Brain microvascular endothelial cell (primary cell): ENCODE measurements around the gene PLCG2.

Experiments
- DNase-seq: peaks from one replicate; pipeline ENCODE4 v3.0.0-alpha.2; 2020
- H3K27ac ChIP-seq: fragments of 250-450 bp; sonication (Bioruptor Pico); 2 replicates; pipeline ENCODE4 v1.5.1; 2020; ENCODE audit warnings: mild to moderate bottlenecking, moderate library complexity
- H3K27me3 ChIP-seq: fragments of 250-450 bp; sonication (Bioruptor Pico); replicated peaks from 2 replicates; pipeline ENCODE4 v1.5.1; 2020; ENCODE audit warnings: mild to moderate bottlenecking
- H3K36me3 ChIP-seq: fragments of 250-450 bp; sonication (Bioruptor Pico); replicated peaks from 2 replicates; pipeline ENCODE4 v1.5.1; 2020; ENCODE audit warnings: mild to moderate bottlenecking
- H3K4me3 ChIP-seq: 2 replicates; pipeline ENCODE4 v1.5.1; 2011; ENCODE audit warnings: low read depth, mild to moderate bottlenecking, control low read depth, low read length, moderate library complexity
- CTCF ChIP-seq: IDR thresholded peaks from 2 replicates; pipeline ENCODE4 v1.5.1; 2011; ENCODE audit warnings: low read depth, mild to moderate bottlenecking, moderate library complexity, low read length, control low read depth, inconsistent platforms; ENCODE audit errors: missing control alignments
- in situ Hi-C: cut with HindIII; loops from 2 replicates; pipeline ENCODE4 v1.10.0; 2017; ENCODE audit warnings: low sequenced_read_pairs, low pct_ligation_motif_present

PLCG2 gene

GRCh38 chr16:81921843-81922584, 142.9 kb downstream of the PLCG2 start:
- Histone ChIP-seq H3K36me3 (no peaks in the 10 kb centered on the region), H3K27ac (no peak overlapping the region), H3K27me3 (no peaks in the 10 kb centered on the region), H3K4me3 (no peak overlapping the region)
- DNase-seq = no peak
- in situ Hi-C loops = no loop called here
- TF ChIP-seq CTCF = no peak

- DNase-seq = no peak
- Histone ChIP-seq H3K36me3 (no peaks in the 10 kb centered on the region), H3K4me3 (no peak overlapping the region), H3K27ac (no peak overlapping the region), H3K27me3 (no peaks in the 10 kb centered on the region)
- in situ Hi-C loops = no loop called here
- TF ChIP-seq CTCF = no peak
Measured at GRCh38 chr16:81923296-81923695, 144.2 kb downstream of the PLCG2 start.

GRCh38 chr16:81925016-81925415, 145.9 kb downstream of the PLCG2 start:
- Histone ChIP-seq H3K4me3 (no peak overlapping the region), H3K27me3 (no peaks in the 10 kb centered on the region), H3K36me3 (no peaks in the 10 kb centered on the region), H3K27ac (no peak overlapping the region)
- DNase-seq = no peak
- in situ Hi-C loops = no loop called here
- no peak for TF ChIP-seq CTCF

- no peak for TF ChIP-seq CTCF
- H3K27me3 ChIP-seq = no peaks in the 10 kb centered on the region
- in situ Hi-C loops = no loop called here
- no peak overlapping the region for H3K4me3 ChIP-seq
- H3K27ac ChIP-seq = no peak overlapping the region
- H3K36me3 ChIP-seq = no peaks in the 10 kb centered on the region
- DNase-seq = no peak
Measured at GRCh38 chr16:81926036-81926435, 146.9 kb downstream of the PLCG2 start.

GRCh38 chr16:81927561-81928185, 148.6 kb downstream of the PLCG2 start:
- Histone ChIP-seq H3K36me3 (no peaks in the 10 kb centered on the region), H3K27me3 (no peaks in the 10 kb centered on the region), H3K4me3 (no peak overlapping the region), H3K27ac (no peak overlapping the region)
- in situ Hi-C loops = no loop called here
- DNase-seq = no peak
- no peak for TF ChIP-seq CTCF
